Natural killer cell (primary cell): ENCODE results near the gene PCBP2. TPM values are rescaled to one million over a fixed set of nuclear protein-coding genes. Genes with fewer than 3 reads are reported as not detected.

Experiments
- ATAC-seq, 3 donors: fragments of 150-1000 bp in 2 of 3; fragments of 200-7000 bp in 1 of 3; cut with Tn5 transposase; 1 replicate in 1 of 3; 2 replicates in 2 of 3; pipeline ENCODE4 v1.10.0; 2021; ENCODE audit warnings: mild to moderate bottlenecking in 2 of 3, moderate library complexity in 2 of 3
- DNase-seq, 2 donors: peaks; one replicate each; pipeline versions ENCODE4 v3.0.0 to v3.0.0-alpha.2; 2013 to 2021; ENCODE audit warnings: mixed read lengths in 1 of 2
- H3K27ac ChIP-seq: one replicate; pipeline ENCODE4 v1.5.1; 2013; ENCODE audit warnings: mild to moderate bottlenecking, low read length
- H3K27me3 ChIP-seq: one replicate; pipeline ENCODE4 v1.6.1; 2013; ENCODE audit warnings: low read length; ENCODE audit not compliant: control insufficient read depth, insufficient read depth
- H3K36me3 ChIP-seq: one replicate; pipeline ENCODE4 v1.6.1; 2013; ENCODE audit warnings: low read length; ENCODE audit not compliant: control insufficient read depth, insufficient read depth
- H3K4me1 ChIP-seq: one replicate; pipeline ENCODE4 v1.6.1; 2013; ENCODE audit warnings: low read length; ENCODE audit not compliant: control insufficient read depth, insufficient read depth
- H3K4me3 ChIP-seq: one replicate; pipeline ENCODE4 v1.5.1; 2013; ENCODE audit warnings: low read length
- H3K9me3 ChIP-seq: one replicate; pipeline ENCODE4 v1.6.1; 2013; ENCODE audit warnings: low read length; ENCODE audit not compliant: control insufficient read depth, insufficient read depth
- H3K27ac Mint-ChIP-seq, 2 donors: one replicate each; pipeline ENCODE4 v1.8.0; 2022; ENCODE audit warnings: mild to moderate bottlenecking in 2 of 2, mixed read lengths in 2 of 2, moderate library complexity in 1 of 2
- H3K27me3 Mint-ChIP-seq, 2 donors: one replicate each; pipeline ENCODE4 v1.8.0; 2022; ENCODE audit warnings: low read depth in 2 of 2, mixed read lengths in 2 of 2
- H3K36me3 Mint-ChIP-seq: one replicate; pipeline ENCODE4 v1.8.0; 2022; ENCODE audit warnings: mixed read lengths
- H3K4me1 Mint-ChIP-seq, 2 donors: one replicate each; pipeline ENCODE4 v1.8.0; 2022; ENCODE audit warnings: mixed read lengths in 2 of 2
- H3K4me3 Mint-ChIP-seq: one replicate; pipeline ENCODE4 v1.8.0; 2022; ENCODE audit warnings: mild to moderate bottlenecking, moderate library complexity, mixed read lengths
- H3K9me3 Mint-ChIP-seq, 2 donors: one replicate each; pipeline ENCODE4 v1.8.0; 2022; ENCODE audit warnings: mixed read lengths in 2 of 2
- CTCF ChIP-seq: fragments of 200-600 bp; IDR thresholded peaks from one replicate; pipeline ENCODE4 v1.8.0; 2022; ENCODE audit warnings: antibody characterized with exemption
- WGBS: methylation state at CpG from one replicate; pipeline ENCODE4 v1.1.7; 2013; ENCODE audit warnings: missing lambda C conversion rate; ENCODE audit not compliant: insufficient coverage; 5-methylcytosine and 5-hydroxymethylcytosine counted together
- intact Hi-C: fragments of 100-400 bp; cut with micrococcal nuclease; formaldehyde crosslinking; loops from one replicate; pipeline ENCODE4 v1.14.2; 2022
- total RNA-seq, 4 donors: library from RNA; stranded (reverse); fragments of 120-200 nt in 1 of 4; gene quantifications; one replicate each; pipeline versions ENCODE4 v1.2.3 to v1.2.4, GENCODE V29; 2013 to 2022

Gene PCBP2
- total RNA-seq, 3 donors from 2014 or later (not counting 1 experiment from before 2014, with no cell fraction given) = 910 to 1,083 (median 943) TPM

GRCh38 chr12:53492188-53492587 is 40.3 kb downstream of the PCBP2 start:
- WGBS = 76% methylated on average over 20 of the region's 20 CpGs
- no peaks in the 10 kb centered on the region for H3K36me3 Mint-ChIP-seq
- Histone ChIP-seq H3K4me3 (no peak overlapping the region), H3K4me1 (peaks cover 23% of the 10 kb centered on the region), H3K27me3 (no peaks in the 10 kb centered on the region), H3K9me3 (no peaks in the 10 kb centered on the region), H3K36me3 (no peaks in the 10 kb centered on the region), H3K27ac (peak overlapping the region; percentile 80)
- no peaks in the 10 kb centered on the region for H3K27me3 Mint-ChIP-seq
- H3K9me3 Mint-ChIP-seq = no peaks in the 10 kb centered on the region
- intact Hi-C loops = no loop called here
- DNase-seq (peak in 1 of 2 donors; percentile 46), ATAC-seq (no peak)
- H3K4me1 Mint-ChIP-seq = peaks cover 21 to 34% of the 10 kb centered on the region in 2 donors
- peak overlapping the region; percentile 72 for H3K4me3 Mint-ChIP-seq
- no peak for TF ChIP-seq CTCF
- H3K27ac Mint-ChIP-seq = peak overlapping the region; percentile 87 to 98

- ATAC-seq (peak; percentile 96 to 98 (median 98)), DNase-seq (peak; percentile 88 to 93)
- H3K36me3 Mint-ChIP-seq = no peaks in the 10 kb centered on the region
- no peaks in the 10 kb centered on the region for H3K9me3 Mint-ChIP-seq
- under 1% methylated on average over 47 of the region's 52 CpGs for WGBS
- H3K27me3 Mint-ChIP-seq = no peaks in the 10 kb centered on the region
- peak overlapping the region; percentile 73 for H3K4me3 ChIP-seq
- TF ChIP-seq CTCF = no peak
- no peaks in the 10 kb centered on the region for H3K9me3 ChIP-seq
- intact Hi-C loops = loop anchor here (1.0 kb wide), 1 partner anchor 8 kb away; the partner anchor contains the start of gene TARBP2
- H3K4me3 Mint-ChIP-seq = peak overlapping the region; percentile 87
- H3K27ac ChIP-seq = peak overlapping the region; percentile 80
- no peaks in the 10 kb centered on the region for H3K36me3 ChIP-seq
- H3K27me3 ChIP-seq = no peaks in the 10 kb centered on the region
- peaks cover 20% of the 10 kb centered on the region for H3K4me1 ChIP-seq
- peak overlapping the region; percentile 87 to 98 for H3K27ac Mint-ChIP-seq
- H3K4me1 Mint-ChIP-seq = peaks cover 24 to 31% of the 10 kb centered on the region in 2 donors
Observed at GRCh38 chr12:53492830-53493609, 41.1 kb downstream of the PCBP2 start.

- peaks cover 27% of the 10 kb centered on the region for H3K4me1 ChIP-seq
- no peaks in the 10 kb centered on the region for H3K27me3 Mint-ChIP-seq
- DNase-seq (no peak), ATAC-seq (no peak)
- peak overlapping the region; percentile 87 for H3K4me3 Mint-ChIP-seq
- WGBS = 41% methylated on average over 10 of the region's 11 CpGs
- H3K36me3 ChIP-seq = no peaks in the 10 kb centered on the region
- H3K9me3 ChIP-seq = no peaks in the 10 kb centered on the region
- TF ChIP-seq CTCF = no peak
- no peaks in the 10 kb centered on the region for H3K9me3 Mint-ChIP-seq
- no peaks in the 10 kb centered on the region for H3K36me3 Mint-ChIP-seq
- H3K4me3 ChIP-seq = peak overlapping the region; percentile 73
- intact Hi-C loops = loop anchor here (1.0 kb wide), 1 partner anchor 8 kb away; the partner anchor contains the start of gene TARBP2
- peak overlapping the region; percentile 87 to 98 for H3K27ac Mint-ChIP-seq
- H3K4me1 Mint-ChIP-seq = peaks cover 24 to 36% of the 10 kb centered on the region in 2 donors
- peak overlapping the region; percentile 80 for H3K27ac ChIP-seq
- H3K27me3 ChIP-seq = no peaks in the 10 kb centered on the region
Observed at GRCh38 chr12:53493610-53494391, 41.9 kb downstream of the PCBP2 start.
